Panc1 (cell line): ENCODE results near the gene MTHFD1L. TPM values are rescaled to one million over a fixed set of nuclear protein-coding genes. Genes with fewer than 3 reads are reported as not detected.

Experiments used
- ATAC-seq: fragments of 200-7000 bp; cut with Tn5 transposase; 2 replicates; pipeline ENCODE4 v1.9.1; 2020; ENCODE audit warnings: mild to moderate bottlenecking, moderate library complexity
- BruUV-seq: library from RNA; stranded (reverse); fragments of 400-500 nt; replicated peaks from 2 replicates; lab custom pipeline; 2021; lab: Mats Ljungman, UMichigan
- CTCF ChIA-PET: fragments of 300-600 bp; sonication (Branson Sonifier 250); formaldehyde crosslinking; loops from one replicate; lab custom pipeline; 2022; ENCODE audit warnings: antibody characterized with exemption; lab: Charles Lee
- POLR2A ChIA-PET: fragments of 300-600 bp; sonication (Branson Sonifier 250); formaldehyde crosslinking; loops from one replicate; lab custom pipeline; 2022; ENCODE audit warnings: antibody characterized with exemption; lab: Charles Lee
- DNase-seq: peaks from one replicate; pipeline ENCODE4 v3.0.0-alpha.2; 2010; ENCODE audit warnings: low read depth, low spot score
- H3K27ac ChIP-seq: 2 replicates; pipeline ENCODE4 v1.5.1; 2011; ENCODE audit warnings: mild to moderate bottlenecking, low read length, inconsistent platforms
- H3K27me3 ChIP-seq: fragments of 200-500 bp; sonication (Bioruptor generic); 2 replicates; pipeline ENCODE4 v1.6.0; 2014; ENCODE audit warnings: low read length, inconsistent platforms; ENCODE audit not compliant: control insufficient read depth, insufficient read depth
- H3K36me3 ChIP-seq: fragments of 200-500 bp; sonication (Bioruptor generic); 2 replicates; pipeline ENCODE4 v1.5.1; 2014; ENCODE audit warnings: inconsistent platforms, mild to moderate bottlenecking, low read length, moderate library complexity; ENCODE audit not compliant: control insufficient read depth, insufficient read depth
- H3K4me1 ChIP-seq: 2 replicates; pipeline ENCODE4 v1.5.1; 2011; ENCODE audit warnings: inconsistent platforms, mild to moderate bottlenecking, low read length, moderate library complexity; ENCODE audit not compliant: control insufficient read depth, insufficient read depth
- H3K4me3 ChIP-seq, 2 experiments: 2 replicates each; pipeline ENCODE4 v1.5.1; 2011 to 2012; ENCODE audit warnings: low read depth in 2 of 2, low read length in 2 of 2, mild to moderate bottlenecking in 2 of 2, inconsistent platforms in 1 of 2, moderate library complexity in 1 of 2
- H3K9me3 ChIP-seq: fragments of 200-500 bp; sonication (Bioruptor generic); 2 replicates; pipeline ENCODE4 v1.5.1; 2014; ENCODE audit warnings: low read depth, mild to moderate bottlenecking, inconsistent platforms, low read length, moderate library complexity; ENCODE audit not compliant: control insufficient read depth, insufficient read depth
- REST ChIP-seq, 2 experiments: IDR thresholded peaks; 2 replicates each; pipeline ENCODE4 v1.6.1; 2011 to 2012; ENCODE audit warnings: low read depth in 2 of 2, control low read depth in 1 of 2, low read length in 1 of 2, mild to moderate bottlenecking in 1 of 2, moderate library complexity in 1 of 2; ENCODE audit not compliant: insufficient read depth in 1 of 2
- SIN3A ChIP-seq: IDR thresholded peaks from 2 replicates; pipeline ENCODE4 v1.6.1; 2012; ENCODE audit warnings: low read depth, mild to moderate bottlenecking, low read length, moderate library complexity, borderline replicate concordance; ENCODE audit not compliant: insufficient read depth
- in situ Hi-C: cut with HindIII; loops from 2 replicates; pipeline ENCODE4 v1.10.0; 2016; ENCODE audit warnings: low sequenced_read_pairs, low pct_unique_long_range_greater_than_20kb
- intact Hi-C: fragments of 100-400 bp; cut with micrococcal nuclease; formaldehyde crosslinking; loops from one replicate; pipeline ENCODE4 v1.10.0; 2022; ENCODE audit not compliant: unreplicated experiment
- total RNA-seq: library from RNA; stranded (reverse); gene quantifications from one replicate; pipeline ENCODE4 v1.2.1, GENCODE V29; 2021; ENCODE audit not compliant: unreplicated experiment
- TF ChIP-seq, protein P1 (sequence below): fragments of 450-650 bp; IDR thresholded peaks from 2 replicates; pipeline ENCODE4 v1.5.1; 2017; ENCODE audit warnings: mild to moderate bottlenecking

MTHFD1L gene
- total RNA-seq, 1 experiment from 2014 or later, result 76.2 TPM

- ATAC-seq, result no peak
- BruUV-seq, result no TSS peak
- ChIA-PET CTCF (no interaction called here), POLR2A (interaction anchor here (0.7 kb wide), 1 partner anchor 1234 kb away, joined by 6 read pairs; no protein-coding TSS in a partner anchor)
- H3K27me3 ChIP-seq, result no peaks in the 10 kb centered on the region
- TF ChIP-seq SIN3A (no peak), REST (IDR thresholded peaks at IDR 0.05; ENCODE audit: insufficient read depth in 1 of 2, low read depth in 2 of 2, low read length in 1 of 2) (no peak)
- TF ChIP-seq, protein P1, sequence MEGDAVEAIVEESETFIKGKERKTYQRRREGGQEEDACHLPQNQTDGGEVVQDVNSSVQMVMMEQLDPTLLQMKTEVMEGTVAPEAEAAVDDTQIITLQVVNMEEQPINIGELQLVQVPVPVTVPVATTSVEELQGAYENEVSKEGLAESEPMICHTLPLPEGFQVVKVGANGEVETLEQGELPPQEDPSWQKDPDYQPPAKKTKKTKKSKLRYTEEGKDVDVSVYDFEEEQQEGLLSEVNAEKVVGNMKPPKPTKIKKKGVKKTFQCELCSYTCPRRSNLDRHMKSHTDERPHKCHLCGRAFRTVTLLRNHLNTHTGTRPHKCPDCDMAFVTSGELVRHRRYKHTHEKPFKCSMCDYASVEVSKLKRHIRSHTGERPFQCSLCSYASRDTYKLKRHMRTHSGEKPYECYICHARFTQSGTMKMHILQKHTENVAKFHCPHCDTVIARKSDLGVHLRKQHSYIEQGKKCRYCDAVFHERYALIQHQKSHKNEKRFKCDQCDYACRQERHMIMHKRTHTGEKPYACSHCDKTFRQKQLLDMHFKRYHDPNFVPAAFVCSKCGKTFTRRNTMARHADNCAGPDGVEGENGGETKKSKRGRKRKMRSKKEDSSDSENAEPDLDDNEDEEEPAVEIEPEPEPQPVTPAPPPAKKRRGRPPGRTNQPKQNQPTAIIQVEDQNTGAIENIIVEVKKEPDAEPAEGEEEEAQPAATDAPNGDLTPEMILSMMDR, result no peak
- H3K36me3 ChIP-seq, result peaks cover 11% of the 10 kb centered on the region
- H3K4me3 ChIP-seq, result no peak overlapping the region
- no peak overlapping the region for H3K27ac ChIP-seq
- in situ Hi-C loops, result no loop called here
- DNase-seq, result no peak
- intact Hi-C loops, result no loop called here
- no peaks in the 10 kb centered on the region for H3K9me3 ChIP-seq
- no peaks in the 10 kb centered on the region; the same call in 1 of the 2 replicates for H3K4me1 ChIP-seq
These were observed 29.5 kb downstream of the MTHFD1L start for GRCh38 chr6:150894935-150895552.

- Histone ChIP-seq H3K27ac (no peak overlapping the region), H3K36me3 (peaks cover 11% of the 10 kb centered on the region), H3K4me3 (no peak overlapping the region), H3K4me1 (no peaks in the 10 kb centered on the region; the same call in 1 of the 2 replicates), H3K9me3 (no peaks in the 10 kb centered on the region), H3K27me3 (no peaks in the 10 kb centered on the region)
- CTCF ChIA-PET, result interaction anchor here (0.5 kb wide), 1 partner anchor 12 kb away, joined by 3 read pairs; no protein-coding TSS in a partner anchor
- BruUV-seq, result no TSS peak
- intact Hi-C loops, result no loop called here
- TF ChIP-seq, protein P1, result no peak
- in situ Hi-C loops, result no loop called here
- POLR2A ChIA-PET, result no interaction called here
- DNase-seq, result no peak
- no peak for ATAC-seq
These were observed 30.6 kb downstream of the MTHFD1L start for GRCh38 chr6:150895928-150896632.
